SU-DHL-6 (cell line): Measurements from ENCODE around the gene ST3GAL4.

Source experiments
- EZH2phosphoT487 ChIP-seq: fragments of 200-600 bp; sonication (generic), shearing (Covaris generic); conservative IDR thresholded peaks from 2 replicates; pipeline ENCODE4 v1.6.1; 2018; ENCODE audit warnings: mild to moderate bottlenecking, antibody characterized with exemption, low read length, moderate library complexity, mixed read lengths
- TF ChIP-seq, protein P1 (sequence below): fragments of 200-600 bp; sonication (generic); IDR thresholded peaks from one replicate; pipeline ENCODE4 v1.5.1; 2017; ENCODE audit warnings: antibody characterized with exemption, mild to moderate bottlenecking, low read length, moderate library complexity; ENCODE audit not compliant: insufficient read depth, poor library complexity, severe bottlenecking

DNA sequence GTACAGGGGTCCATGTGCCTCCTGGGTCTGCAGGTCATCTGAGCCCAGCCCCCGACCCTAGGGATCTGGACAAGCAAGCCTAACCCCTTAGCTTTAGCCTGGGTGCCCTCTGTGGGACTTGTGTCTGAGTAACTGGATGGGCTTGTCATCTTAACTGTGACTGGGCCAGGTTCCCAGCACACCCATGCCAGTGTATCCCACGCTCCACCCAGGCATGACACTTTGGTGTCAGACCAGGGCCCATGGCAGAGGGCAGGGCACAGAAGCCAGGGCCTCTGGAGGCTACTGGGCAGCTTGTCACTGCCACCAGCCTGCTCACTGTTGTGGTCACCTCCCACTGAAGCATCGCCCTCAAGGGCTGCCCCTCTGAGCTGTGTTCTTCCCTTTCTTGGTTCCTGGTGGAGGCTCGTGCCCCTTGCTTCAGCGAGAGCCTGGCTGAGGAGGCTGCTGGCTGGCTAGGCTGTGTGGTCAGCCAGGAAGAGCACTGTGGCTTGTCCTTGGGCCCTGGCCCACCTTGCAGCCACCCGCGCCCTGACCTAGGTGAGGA is 80.8 kb downstream of the ST3GAL4 start:
- TF ChIP-seq EZH2phosphoT487 = no peak
- TF ChIP-seq, protein P1, sequence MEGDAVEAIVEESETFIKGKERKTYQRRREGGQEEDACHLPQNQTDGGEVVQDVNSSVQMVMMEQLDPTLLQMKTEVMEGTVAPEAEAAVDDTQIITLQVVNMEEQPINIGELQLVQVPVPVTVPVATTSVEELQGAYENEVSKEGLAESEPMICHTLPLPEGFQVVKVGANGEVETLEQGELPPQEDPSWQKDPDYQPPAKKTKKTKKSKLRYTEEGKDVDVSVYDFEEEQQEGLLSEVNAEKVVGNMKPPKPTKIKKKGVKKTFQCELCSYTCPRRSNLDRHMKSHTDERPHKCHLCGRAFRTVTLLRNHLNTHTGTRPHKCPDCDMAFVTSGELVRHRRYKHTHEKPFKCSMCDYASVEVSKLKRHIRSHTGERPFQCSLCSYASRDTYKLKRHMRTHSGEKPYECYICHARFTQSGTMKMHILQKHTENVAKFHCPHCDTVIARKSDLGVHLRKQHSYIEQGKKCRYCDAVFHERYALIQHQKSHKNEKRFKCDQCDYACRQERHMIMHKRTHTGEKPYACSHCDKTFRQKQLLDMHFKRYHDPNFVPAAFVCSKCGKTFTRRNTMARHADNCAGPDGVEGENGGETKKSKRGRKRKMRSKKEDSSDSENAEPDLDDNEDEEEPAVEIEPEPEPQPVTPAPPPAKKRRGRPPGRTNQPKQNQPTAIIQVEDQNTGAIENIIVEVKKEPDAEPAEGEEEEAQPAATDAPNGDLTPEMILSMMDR = no peak
